ENCODE measurements around the gene BTN3A1. TPM values are rescaled to one million over a fixed set of nuclear protein-coding genes. Genes with fewer than 3 reads are reported as not detected.

The BTN3A1 gene
- polyA plus RNA-seq, 1 donor from 2014 or later, result 38.2 TPM

DNA sequence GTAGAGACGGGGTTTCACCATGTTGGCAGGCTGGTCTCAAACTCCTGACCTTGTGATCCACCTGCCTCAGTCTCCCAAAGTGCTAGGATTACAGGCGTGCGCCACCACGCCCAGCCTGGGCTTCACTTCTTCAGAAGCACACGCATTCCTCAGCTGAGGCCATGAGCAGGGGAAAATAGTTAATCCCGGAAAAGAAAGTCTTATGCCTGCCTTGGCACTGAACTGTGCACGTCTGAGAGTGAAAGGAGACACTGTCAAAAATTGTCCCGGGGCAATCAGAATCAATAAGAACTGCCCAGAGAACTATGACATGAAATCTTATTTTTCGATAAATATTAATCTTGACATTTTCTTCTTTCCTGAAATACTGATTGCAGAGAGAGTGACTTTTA lies 16.3 kb upstream of the BTN3A1 start:
- H3K79me2 ChIP-seq (replicated peaks; ENCODE audit: insufficient read depth, low read length), result no peaks in the 10 kb centered on the region
- H3K9me3 ChIP-seq (ENCODE audit: low read length), result no peaks in the 10 kb centered on the region
- H3K27me3 ChIP-seq (ENCODE audit: insufficient read depth, low read depth, low read length), result no peaks in the 10 kb centered on the region
- no peak overlapping the region for H3K4me2 ChIP-seq (ENCODE audit: low read length)
- H3K9ac ChIP-seq (ENCODE audit: low read length), result no peak overlapping the region
- H3K4me3 ChIP-seq (ENCODE audit: low read length), result no peak overlapping the region
- no peaks in the 10 kb centered on the region for H3K9me2 ChIP-seq (ENCODE audit: insufficient read depth, low read length)
- H3F3A ChIP-seq (ENCODE audit: insufficient read depth, low read length, poor library complexity, severe bottlenecking), result no peaks in the 10 kb centered on the region
- no peak overlapping the region for H2AFZ ChIP-seq (ENCODE audit: low read depth, low read length)
- no peaks in the 10 kb centered on the region for H4K20me1 ChIP-seq (ENCODE audit: insufficient read depth)
- H3K27ac ChIP-seq (ENCODE audit: low read length), result no peak overlapping the region
- no peaks in the 10 kb centered on the region for H3K36me3 ChIP-seq (ENCODE audit: insufficient read depth, low read length)
- TF ChIP-seq EP300 (conservative IDR thresholded peaks at IDR 0.05; ENCODE audit: poor library complexity, severe bottlenecking), result no peak
- no peak for TF ChIP-seq RAD21 (conservative IDR thresholded peaks at IDR 0.05)
- TF ChIP-seq EZH2 (IDR thresholded peaks at IDR 0.05; ENCODE audit: borderline replicate concordance, insufficient read depth, low read length, poor library complexity, severe bottlenecking), result no peak
- TF ChIP-seq, protein P1, sequence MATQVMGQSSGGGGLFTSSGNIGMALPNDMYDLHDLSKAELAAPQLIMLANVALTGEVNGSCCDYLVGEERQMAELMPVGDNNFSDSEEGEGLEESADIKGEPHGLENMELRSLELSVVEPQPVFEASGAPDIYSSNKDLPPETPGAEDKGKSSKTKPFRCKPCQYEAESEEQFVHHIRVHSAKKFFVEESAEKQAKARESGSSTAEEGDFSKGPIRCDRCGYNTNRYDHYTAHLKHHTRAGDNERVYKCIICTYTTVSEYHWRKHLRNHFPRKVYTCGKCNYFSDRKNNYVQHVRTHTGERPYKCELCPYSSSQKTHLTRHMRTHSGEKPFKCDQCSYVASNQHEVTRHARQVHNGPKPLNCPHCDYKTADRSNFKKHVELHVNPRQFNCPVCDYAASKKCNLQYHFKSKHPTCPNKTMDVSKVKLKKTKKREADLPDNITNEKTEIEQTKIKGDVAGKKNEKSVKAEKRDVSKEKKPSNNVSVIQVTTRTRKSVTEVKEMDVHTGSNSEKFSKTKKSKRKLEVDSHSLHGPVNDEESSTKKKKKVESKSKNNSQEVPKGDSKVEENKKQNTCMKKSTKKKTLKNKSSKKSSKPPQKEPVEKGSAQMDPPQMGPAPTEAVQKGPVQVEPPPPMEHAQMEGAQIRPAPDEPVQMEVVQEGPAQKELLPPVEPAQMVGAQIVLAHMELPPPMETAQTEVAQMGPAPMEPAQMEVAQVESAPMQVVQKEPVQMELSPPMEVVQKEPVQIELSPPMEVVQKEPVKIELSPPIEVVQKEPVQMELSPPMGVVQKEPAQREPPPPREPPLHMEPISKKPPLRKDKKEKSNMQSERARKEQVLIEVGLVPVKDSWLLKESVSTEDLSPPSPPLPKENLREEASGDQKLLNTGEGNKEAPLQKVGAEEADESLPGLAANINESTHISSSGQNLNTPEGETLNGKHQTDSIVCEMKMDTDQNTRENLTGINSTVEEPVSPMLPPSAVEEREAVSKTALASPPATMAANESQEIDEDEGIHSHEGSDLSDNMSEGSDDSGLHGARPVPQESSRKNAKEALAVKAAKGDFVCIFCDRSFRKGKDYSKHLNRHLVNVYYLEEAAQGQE (IDR thresholded peaks at IDR 0.05; ENCODE audit: borderline replicate concordance), result no peak
- TF ChIP-seq TAF1 (IDR thresholded peaks at IDR 0.05; ENCODE audit: low read depth), result no peak
- TF ChIP-seq, protein P2, sequence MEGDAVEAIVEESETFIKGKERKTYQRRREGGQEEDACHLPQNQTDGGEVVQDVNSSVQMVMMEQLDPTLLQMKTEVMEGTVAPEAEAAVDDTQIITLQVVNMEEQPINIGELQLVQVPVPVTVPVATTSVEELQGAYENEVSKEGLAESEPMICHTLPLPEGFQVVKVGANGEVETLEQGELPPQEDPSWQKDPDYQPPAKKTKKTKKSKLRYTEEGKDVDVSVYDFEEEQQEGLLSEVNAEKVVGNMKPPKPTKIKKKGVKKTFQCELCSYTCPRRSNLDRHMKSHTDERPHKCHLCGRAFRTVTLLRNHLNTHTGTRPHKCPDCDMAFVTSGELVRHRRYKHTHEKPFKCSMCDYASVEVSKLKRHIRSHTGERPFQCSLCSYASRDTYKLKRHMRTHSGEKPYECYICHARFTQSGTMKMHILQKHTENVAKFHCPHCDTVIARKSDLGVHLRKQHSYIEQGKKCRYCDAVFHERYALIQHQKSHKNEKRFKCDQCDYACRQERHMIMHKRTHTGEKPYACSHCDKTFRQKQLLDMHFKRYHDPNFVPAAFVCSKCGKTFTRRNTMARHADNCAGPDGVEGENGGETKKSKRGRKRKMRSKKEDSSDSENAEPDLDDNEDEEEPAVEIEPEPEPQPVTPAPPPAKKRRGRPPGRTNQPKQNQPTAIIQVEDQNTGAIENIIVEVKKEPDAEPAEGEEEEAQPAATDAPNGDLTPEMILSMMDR (IDR thresholded peaks at IDR 0.05; ENCODE audit: poor library complexity, severe bottlenecking), result no peak
- TF ChIP-seq SMC3 (conservative IDR thresholded peaks at IDR 0.05; ENCODE audit: poor library complexity), result no peak
- TF ChIP-seq POLR2AphosphoS5 (IDR thresholded peaks at IDR 0.05), result no peak
- TF ChIP-seq MXI1 (conservative IDR thresholded peaks at IDR 0.05; ENCODE audit: poor library complexity, severe bottlenecking), result no peak

DNA sequence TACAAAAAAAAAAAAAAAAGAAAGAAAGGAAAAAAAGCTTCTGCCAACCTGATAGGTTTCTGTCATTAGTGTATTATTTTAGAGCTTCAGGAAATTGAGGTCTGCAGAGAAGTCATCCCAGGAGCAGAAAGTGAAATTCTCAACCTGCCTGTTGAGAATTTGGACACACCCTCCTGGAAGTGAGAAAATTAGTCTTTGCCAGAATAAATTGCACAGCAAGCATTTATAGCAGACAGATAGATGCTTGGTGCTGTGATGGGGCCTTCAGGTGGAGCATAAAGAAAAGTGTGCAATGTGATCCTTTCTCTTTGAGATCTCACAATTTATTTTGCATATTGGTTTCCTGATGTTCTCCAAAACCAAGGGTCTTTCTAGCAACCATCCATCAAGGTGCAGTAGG lies 14.5 kb upstream of the BTN3A1 start:
- Histone ChIP-seq H3F3A (ENCODE audit: insufficient read depth, low read length, poor library complexity, severe bottlenecking) (no peaks in the 10 kb centered on the region), H3K9me2 (ENCODE audit: insufficient read depth, low read length) (no peaks in the 10 kb centered on the region), H3K9ac (ENCODE audit: low read length) (no peak overlapping the region), H3K4me3 (ENCODE audit: low read length) (no peak overlapping the region), H3K36me3 (ENCODE audit: insufficient read depth, low read length) (no peaks in the 10 kb centered on the region), H2AFZ (ENCODE audit: low read depth, low read length) (no peak overlapping the region), H3K27ac (ENCODE audit: low read length) (no peak overlapping the region), H3K9me3 (ENCODE audit: low read length) (no peaks in the 10 kb centered on the region), H4K20me1 (ENCODE audit: insufficient read depth) (no peaks in the 10 kb centered on the region), H3K27me3 (ENCODE audit: insufficient read depth, low read depth, low read length) (no peaks in the 10 kb centered on the region), H3K79me2 (replicated peaks; ENCODE audit: insufficient read depth, low read length) (no peaks in the 10 kb centered on the region), H3K4me2 (ENCODE audit: low read length) (no peak overlapping the region)
- TF ChIP-seq, protein P1 (IDR thresholded peaks at IDR 0.05; ENCODE audit: borderline replicate concordance), result no peak
- TF ChIP-seq RAD21 (conservative IDR thresholded peaks at IDR 0.05) (no peak), MXI1 (conservative IDR thresholded peaks at IDR 0.05; ENCODE audit: poor library complexity, severe bottlenecking) (no peak), EZH2 (IDR thresholded peaks at IDR 0.05; ENCODE audit: borderline replicate concordance, insufficient read depth, low read length, poor library complexity, severe bottlenecking) (no peak), EP300 (conservative IDR thresholded peaks at IDR 0.05; ENCODE audit: poor library complexity, severe bottlenecking) (no peak), POLR2AphosphoS5 (IDR thresholded peaks at IDR 0.05) (no peak), TAF1 (IDR thresholded peaks at IDR 0.05; ENCODE audit: low read depth) (no peak), SMC3 (conservative IDR thresholded peaks at IDR 0.05; ENCODE audit: poor library complexity) (no peak)
- TF ChIP-seq, protein P2 (IDR thresholded peaks at IDR 0.05; ENCODE audit: poor library complexity, severe bottlenecking), result no peak

All from neural cell (in vitro differentiated cells).